HS-27A (cell line): ENCODE results near the gene SH3BGRL2.

Experiments used
- DNase-seq: peaks from one replicate; pipeline ENCODE4 v3.0.0-alpha.2; 2012; ENCODE audit warnings: low read depth, missing footprints

SH3BGRL2 gene

GRCh38 chr6:79699606-79700005, 68.5 kb downstream of the SH3BGRL2 start:
- DNase-seq: no peak

GRCh38 chr6:79702691-79703090, 71.6 kb downstream of the SH3BGRL2 start:
- no peak for DNase-seq

GRCh38 chr6:79704200-79704599, 73.1 kb downstream of the SH3BGRL2 start:
- no peak for DNase-seq

- no peak for DNase-seq
These were observed 74.4 kb downstream of the SH3BGRL2 start for GRCh38 chr6:79705456-79705995.

- no peak for DNase-seq
These were observed 75.4 kb downstream of the SH3BGRL2 start for GRCh38 chr6:79706527-79706926.

GRCh38 chr6:79707621-79708020, 76.5 kb downstream of the SH3BGRL2 start:
- no peak for DNase-seq

- DNase-seq: no peak
These were observed 77.1 kb downstream of the SH3BGRL2 start for GRCh38 chr6:79708095-79708791.

GRCh38 chr6:79710127-79710526, 79.0 kb downstream of the SH3BGRL2 start:
- no peak for DNase-seq

GRCh38 chr6:79711167-79711566, 80.0 kb downstream of the SH3BGRL2 start:
- DNase-seq: no peak

- DNase-seq: no peak
These were observed 81.0 kb downstream of the SH3BGRL2 start for GRCh38 chr6:79712144-79712543.

- no peak for DNase-seq
These were observed 81.5 kb downstream of the SH3BGRL2 start for GRCh38 chr6:79712616-79713135.

- peak; percentile 4 for DNase-seq
These were observed 82.7 kb downstream of the SH3BGRL2 start for GRCh38 chr6:79713701-79714322.

- no peak for DNase-seq
These were observed 86.9 kb downstream of the SH3BGRL2 start for GRCh38 chr6:79717989-79718388.

GRCh38 chr6:79718509-79719247, 87.5 kb downstream of the SH3BGRL2 start:
- no peak for DNase-seq

GRCh38 chr6:79719248-79719960, 88.3 kb downstream of the SH3BGRL2 start:
- no peak for DNase-seq

GRCh38 chr6:79724816-79725215, 93.7 kb downstream of the SH3BGRL2 start:
- no peak for DNase-seq

- DNase-seq: no peak
These were observed 100.3 kb downstream of the SH3BGRL2 start for GRCh38 chr6:79731471-79731870.

- no peak for DNase-seq
These were observed 102.3 kb downstream of the SH3BGRL2 start for GRCh38 chr6:79733388-79733787.

- no peak for DNase-seq
These were observed 103.2 kb downstream of the SH3BGRL2 start for GRCh38 chr6:79734374-79734773.

- no peak for DNase-seq
These were observed 104.1 kb downstream of the SH3BGRL2 start for GRCh38 chr6:79735183-79735582.

- DNase-seq: no peak
These were observed 106.0 kb downstream of the SH3BGRL2 start for GRCh38 chr6:79737172-79737571.

GRCh38 chr6:79742030-79742429, 110.9 kb downstream of the SH3BGRL2 start:
- DNase-seq: no peak
